B cell (primary cell): Measurements from ENCODE around the gene TMEM236.

Experiments used
- EZH2 ChIP-seq: IDR thresholded peaks from 2 replicates; pipeline ENCODE4 v1.6.1; 2012; ENCODE audit warnings: borderline replicate concordance, low read depth, mild to moderate bottlenecking, moderate library complexity, low read length; ENCODE audit not compliant: insufficient read depth, poor library complexity, severe bottlenecking
- TF ChIP-seq, protein P1 (sequence below): fragments of 200-600 bp; IDR thresholded peaks from one replicate; pipeline ENCODE4 v1.8.0; 2022; ENCODE audit warnings: antibody characterized with exemption, mild to moderate bottlenecking

DNA sequence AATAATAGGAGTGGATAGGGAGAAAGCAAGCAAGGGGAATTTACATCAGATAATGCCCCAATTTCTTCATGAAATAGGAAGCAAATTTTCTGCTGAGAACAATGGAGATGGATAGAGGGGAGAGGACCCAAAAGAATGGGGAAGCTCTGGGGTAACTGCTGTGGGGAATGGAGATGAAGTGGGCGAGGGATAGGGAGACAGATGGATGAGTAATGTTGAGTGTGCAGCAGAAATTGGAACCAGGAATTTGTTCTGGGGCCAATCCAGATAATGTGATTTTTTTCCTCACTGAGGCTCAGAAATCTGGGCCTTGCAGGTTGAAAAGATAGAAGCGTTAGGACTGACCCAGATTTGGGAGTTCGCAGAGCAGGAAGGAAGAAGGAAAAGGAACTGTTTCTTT is 32.7 kb downstream of the TMEM236 start:
- TF ChIP-seq, protein P1, sequence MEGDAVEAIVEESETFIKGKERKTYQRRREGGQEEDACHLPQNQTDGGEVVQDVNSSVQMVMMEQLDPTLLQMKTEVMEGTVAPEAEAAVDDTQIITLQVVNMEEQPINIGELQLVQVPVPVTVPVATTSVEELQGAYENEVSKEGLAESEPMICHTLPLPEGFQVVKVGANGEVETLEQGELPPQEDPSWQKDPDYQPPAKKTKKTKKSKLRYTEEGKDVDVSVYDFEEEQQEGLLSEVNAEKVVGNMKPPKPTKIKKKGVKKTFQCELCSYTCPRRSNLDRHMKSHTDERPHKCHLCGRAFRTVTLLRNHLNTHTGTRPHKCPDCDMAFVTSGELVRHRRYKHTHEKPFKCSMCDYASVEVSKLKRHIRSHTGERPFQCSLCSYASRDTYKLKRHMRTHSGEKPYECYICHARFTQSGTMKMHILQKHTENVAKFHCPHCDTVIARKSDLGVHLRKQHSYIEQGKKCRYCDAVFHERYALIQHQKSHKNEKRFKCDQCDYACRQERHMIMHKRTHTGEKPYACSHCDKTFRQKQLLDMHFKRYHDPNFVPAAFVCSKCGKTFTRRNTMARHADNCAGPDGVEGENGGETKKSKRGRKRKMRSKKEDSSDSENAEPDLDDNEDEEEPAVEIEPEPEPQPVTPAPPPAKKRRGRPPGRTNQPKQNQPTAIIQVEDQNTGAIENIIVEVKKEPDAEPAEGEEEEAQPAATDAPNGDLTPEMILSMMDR, result no peak
- no peak for TF ChIP-seq EZH2
